K562 (cell line): ENCODE measurements around the gene FIS1. TPM values are rescaled to one million over a fixed set of nuclear protein-coding genes. Genes with fewer than 3 reads are reported as not detected.
A peak's percentile ranks its signal among the peaks of the same experiment; 100 is the strongest.

Source experiments
- BACH1 ChIP-seq: fragments of 200-800 bp; sonication (Bioruptor generic); IDR thresholded peaks from 2 replicates; pipeline ENCODE4 v1.6.1; 2016; ENCODE audit warnings: missing genetic modification characterization, missing compliant biosample characterization
- CREB1 ChIP-seq, 2 experiments: sonication (generic) in 1 of 2; formaldehyde crosslinking in 1 of 2; IDR thresholded peaks; 2 replicates each; pipeline versions ENCODE4 v1.6.1 to v1.8.0; 2012 to 2022; ENCODE audit warnings: inconsistent platforms in 1 of 2, mild to moderate bottlenecking in 1 of 2, missing genetic modification reagents in 1 of 2, moderate library complexity in 1 of 2
- HNRNPUL1 ChIP-seq: fragments of 200-400 bp; formaldehyde crosslinking; IDR thresholded peaks from 2 replicates; pipeline ENCODE4 v1.6.1; 2017; ENCODE audit warnings: low read length
- ILF3 ChIP-seq: fragments of 450-650 bp; IDR thresholded peaks from 2 replicates; pipeline ENCODE4 v1.6.1; 2018; ENCODE audit warnings: antibody characterized with exemption, mild to moderate bottlenecking, moderate library complexity, borderline replicate concordance
- NCOA4 ChIP-seq: fragments of 450-650 bp; IDR thresholded peaks from 2 replicates; pipeline ENCODE4 v1.6.1; 2018; ENCODE audit warnings: mild to moderate bottlenecking; ENCODE audit not compliant: partially characterized antibody
- NFRKB ChIP-seq: fragments of 450-650 bp; IDR thresholded peaks from 2 replicates; pipeline ENCODE4 v1.6.1; 2016; ENCODE audit warnings: low read depth
- NR1H2 ChIP-seq: sonication (generic); formaldehyde crosslinking; IDR thresholded peaks from 2 replicates; pipeline ENCODE4 v1.4.0; 2020; ENCODE audit warnings: mild to moderate bottlenecking, missing genetic modification reagents
- PPARD ChIP-seq: fragments of 250-450 bp; sonication (Bioruptor Pico); IDR thresholded peaks from 2 replicates; pipeline ENCODE4 v1.8.0; 2022; ENCODE audit warnings: inconsistent platforms, mild to moderate bottlenecking, moderate library complexity
- RCOR1 ChIP-seq, 2 experiments: IDR thresholded peaks; 2 replicates each; pipeline ENCODE4 v1.6.1; 2012; ENCODE audit warnings: low read depth in 2 of 2, low read length in 2 of 2, borderline replicate concordance in 1 of 2, improper control_type of control experiment in 1 of 2
- SETDB1 ChIP-seq: IDR thresholded peaks from one replicate; pipeline ENCODE4 v1.6.1; 2012; ENCODE audit warnings: low read length, control low read depth, inconsistent platforms
- SNRNP70 ChIP-seq: fragments of 200-400 bp; formaldehyde crosslinking; optimal IDR thresholded peaks from 2 replicates; pipeline ENCODE3; 2017; ENCODE audit warnings: low read depth, low read length
- SRSF3 ChIP-seq: fragments of 200-400 bp; formaldehyde crosslinking; IDR thresholded peaks from 2 replicates; pipeline ENCODE4 v1.6.1; 2016; ENCODE audit warnings: mild to moderate bottlenecking, low read length, moderate library complexity; ENCODE audit not compliant: insufficient read depth
- TAF9B ChIP-seq: fragments of 450-650 bp; IDR thresholded peaks from 2 replicates; pipeline ENCODE4 v1.6.1; 2018; ENCODE audit warnings: mild to moderate bottlenecking; ENCODE audit not compliant: partially characterized antibody
- TCF3 ChIP-seq: sonication (generic); formaldehyde crosslinking; IDR thresholded peaks from 2 replicates; pipeline ENCODE4 v1.4.0; 2020; ENCODE audit warnings: mild to moderate bottlenecking, missing genetic modification reagents
- ZNF408 ChIP-seq: fragments of 250-450 bp; sonication (Bioruptor Pico); IDR thresholded peaks from 2 replicates; pipeline ENCODE4 v1.4.0; 2020; ENCODE audit warnings: low read depth, mild to moderate bottlenecking, moderate library complexity
- ZNF77 ChIP-seq: fragments of 250-450 bp; sonication (Bioruptor Pico); IDR thresholded peaks from 2 replicates; pipeline ENCODE4 v1.5.0; 2020
- ZNF780A ChIP-seq: fragments of 250-450 bp; sonication (Bioruptor Pico); IDR thresholded peaks from 2 replicates; pipeline ENCODE4 v1.5.0; 2021; ENCODE audit warnings: mild to moderate bottlenecking
- ZZZ3 ChIP-seq: fragments of 450-650 bp; IDR thresholded peaks from 2 replicates; pipeline ENCODE4 v1.6.1; 2016; ENCODE audit warnings: antibody characterized with exemption, mild to moderate bottlenecking, moderate library complexity
- polyA plus RNA-seq, 8 experiments: library from polyadenylated mRNA; depleted of rRNA in 4 of 8; stranded (reverse) in 5 of 8; unstranded in 3 of 8; fragments of >200 nt; fragmentation: Nextera tagmentation in 2 of 8; fragmentation: Illumina TruSeq in 1 of 8; extraction: Ambion mirVana in 2 of 8; extraction: Trizol in 1 of 8; gene quantifications; 2 replicates each; pipeline versions ENCODE4 v1.2.1 to v1.2.3, GENCODE V29; 2011 to 2014; ENCODE audit warnings: inconsistent platforms in 1 of 8, missing spikeins in 1 of 8
- total RNA-seq, 7 experiments: library from RNA; depleted of rRNA in 6 of 7; stranded (reverse); fragments of >200 nt in 6 of 7; fragmentation: Illumina TruSeq in 2 of 7; extraction: Trizol in 2 of 7; gene quantifications; 2 replicates each; pipeline versions ENCODE4 v1.2.1 to v1.2.3, GENCODE V29; 2011 to 2021; ENCODE audit warnings: low replicate concordance in 1 of 7
- TF ChIP-seq, protein P1 (sequence below): fragments of 450-650 bp; IDR thresholded peaks from 2 replicates; pipeline ENCODE4 v1.6.1; 2016; ENCODE audit warnings: mild to moderate bottlenecking, moderate library complexity

Gene FIS1
- total and polyA plus RNA-seq, 9 of the 15 experiments (the other 6 are each of a cell fraction or from before 2014, with no cell fraction given), result 86.0 to 257 (median 144) TPM

DNA sequence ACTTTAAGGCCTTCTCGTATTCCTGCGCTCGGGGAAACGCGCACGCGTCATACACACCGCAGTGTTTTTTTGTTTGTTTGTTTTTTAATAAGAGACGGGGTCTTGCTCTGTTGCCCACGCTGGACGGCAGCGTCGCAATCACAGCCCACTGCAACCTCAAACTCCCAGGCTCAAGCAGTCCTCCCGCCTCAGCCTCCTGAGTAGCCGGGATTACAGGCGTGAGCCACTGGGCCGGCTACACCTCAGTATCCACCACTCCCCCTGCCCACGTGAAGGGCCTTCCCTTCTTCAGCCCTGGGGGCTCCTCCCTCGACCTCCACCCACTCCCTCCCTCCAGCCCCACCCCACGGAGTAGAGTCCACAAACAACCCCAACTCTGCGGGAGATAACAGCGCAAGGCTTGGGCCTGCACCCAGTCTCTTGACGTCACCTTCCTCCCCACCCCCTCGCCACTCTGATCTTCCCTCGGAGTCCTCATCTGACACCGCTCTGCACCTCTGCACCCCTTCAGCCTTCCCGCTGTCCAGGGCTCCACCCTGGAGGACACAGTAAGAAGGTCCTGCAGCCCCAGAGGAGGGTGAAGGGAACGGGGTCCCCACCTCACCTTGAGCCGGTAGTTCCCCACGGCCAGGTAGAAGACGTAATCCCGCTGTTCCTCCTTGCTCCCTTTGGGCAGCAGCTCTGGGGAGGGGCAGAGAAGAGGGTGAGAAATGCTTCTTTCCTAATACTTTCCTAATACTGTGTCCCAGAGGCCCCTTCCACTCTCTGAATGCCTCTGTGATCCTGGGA lies 4.5 kb downstream of the FIS1 start (continued):
- TF ChIP-seq, protein P1, sequence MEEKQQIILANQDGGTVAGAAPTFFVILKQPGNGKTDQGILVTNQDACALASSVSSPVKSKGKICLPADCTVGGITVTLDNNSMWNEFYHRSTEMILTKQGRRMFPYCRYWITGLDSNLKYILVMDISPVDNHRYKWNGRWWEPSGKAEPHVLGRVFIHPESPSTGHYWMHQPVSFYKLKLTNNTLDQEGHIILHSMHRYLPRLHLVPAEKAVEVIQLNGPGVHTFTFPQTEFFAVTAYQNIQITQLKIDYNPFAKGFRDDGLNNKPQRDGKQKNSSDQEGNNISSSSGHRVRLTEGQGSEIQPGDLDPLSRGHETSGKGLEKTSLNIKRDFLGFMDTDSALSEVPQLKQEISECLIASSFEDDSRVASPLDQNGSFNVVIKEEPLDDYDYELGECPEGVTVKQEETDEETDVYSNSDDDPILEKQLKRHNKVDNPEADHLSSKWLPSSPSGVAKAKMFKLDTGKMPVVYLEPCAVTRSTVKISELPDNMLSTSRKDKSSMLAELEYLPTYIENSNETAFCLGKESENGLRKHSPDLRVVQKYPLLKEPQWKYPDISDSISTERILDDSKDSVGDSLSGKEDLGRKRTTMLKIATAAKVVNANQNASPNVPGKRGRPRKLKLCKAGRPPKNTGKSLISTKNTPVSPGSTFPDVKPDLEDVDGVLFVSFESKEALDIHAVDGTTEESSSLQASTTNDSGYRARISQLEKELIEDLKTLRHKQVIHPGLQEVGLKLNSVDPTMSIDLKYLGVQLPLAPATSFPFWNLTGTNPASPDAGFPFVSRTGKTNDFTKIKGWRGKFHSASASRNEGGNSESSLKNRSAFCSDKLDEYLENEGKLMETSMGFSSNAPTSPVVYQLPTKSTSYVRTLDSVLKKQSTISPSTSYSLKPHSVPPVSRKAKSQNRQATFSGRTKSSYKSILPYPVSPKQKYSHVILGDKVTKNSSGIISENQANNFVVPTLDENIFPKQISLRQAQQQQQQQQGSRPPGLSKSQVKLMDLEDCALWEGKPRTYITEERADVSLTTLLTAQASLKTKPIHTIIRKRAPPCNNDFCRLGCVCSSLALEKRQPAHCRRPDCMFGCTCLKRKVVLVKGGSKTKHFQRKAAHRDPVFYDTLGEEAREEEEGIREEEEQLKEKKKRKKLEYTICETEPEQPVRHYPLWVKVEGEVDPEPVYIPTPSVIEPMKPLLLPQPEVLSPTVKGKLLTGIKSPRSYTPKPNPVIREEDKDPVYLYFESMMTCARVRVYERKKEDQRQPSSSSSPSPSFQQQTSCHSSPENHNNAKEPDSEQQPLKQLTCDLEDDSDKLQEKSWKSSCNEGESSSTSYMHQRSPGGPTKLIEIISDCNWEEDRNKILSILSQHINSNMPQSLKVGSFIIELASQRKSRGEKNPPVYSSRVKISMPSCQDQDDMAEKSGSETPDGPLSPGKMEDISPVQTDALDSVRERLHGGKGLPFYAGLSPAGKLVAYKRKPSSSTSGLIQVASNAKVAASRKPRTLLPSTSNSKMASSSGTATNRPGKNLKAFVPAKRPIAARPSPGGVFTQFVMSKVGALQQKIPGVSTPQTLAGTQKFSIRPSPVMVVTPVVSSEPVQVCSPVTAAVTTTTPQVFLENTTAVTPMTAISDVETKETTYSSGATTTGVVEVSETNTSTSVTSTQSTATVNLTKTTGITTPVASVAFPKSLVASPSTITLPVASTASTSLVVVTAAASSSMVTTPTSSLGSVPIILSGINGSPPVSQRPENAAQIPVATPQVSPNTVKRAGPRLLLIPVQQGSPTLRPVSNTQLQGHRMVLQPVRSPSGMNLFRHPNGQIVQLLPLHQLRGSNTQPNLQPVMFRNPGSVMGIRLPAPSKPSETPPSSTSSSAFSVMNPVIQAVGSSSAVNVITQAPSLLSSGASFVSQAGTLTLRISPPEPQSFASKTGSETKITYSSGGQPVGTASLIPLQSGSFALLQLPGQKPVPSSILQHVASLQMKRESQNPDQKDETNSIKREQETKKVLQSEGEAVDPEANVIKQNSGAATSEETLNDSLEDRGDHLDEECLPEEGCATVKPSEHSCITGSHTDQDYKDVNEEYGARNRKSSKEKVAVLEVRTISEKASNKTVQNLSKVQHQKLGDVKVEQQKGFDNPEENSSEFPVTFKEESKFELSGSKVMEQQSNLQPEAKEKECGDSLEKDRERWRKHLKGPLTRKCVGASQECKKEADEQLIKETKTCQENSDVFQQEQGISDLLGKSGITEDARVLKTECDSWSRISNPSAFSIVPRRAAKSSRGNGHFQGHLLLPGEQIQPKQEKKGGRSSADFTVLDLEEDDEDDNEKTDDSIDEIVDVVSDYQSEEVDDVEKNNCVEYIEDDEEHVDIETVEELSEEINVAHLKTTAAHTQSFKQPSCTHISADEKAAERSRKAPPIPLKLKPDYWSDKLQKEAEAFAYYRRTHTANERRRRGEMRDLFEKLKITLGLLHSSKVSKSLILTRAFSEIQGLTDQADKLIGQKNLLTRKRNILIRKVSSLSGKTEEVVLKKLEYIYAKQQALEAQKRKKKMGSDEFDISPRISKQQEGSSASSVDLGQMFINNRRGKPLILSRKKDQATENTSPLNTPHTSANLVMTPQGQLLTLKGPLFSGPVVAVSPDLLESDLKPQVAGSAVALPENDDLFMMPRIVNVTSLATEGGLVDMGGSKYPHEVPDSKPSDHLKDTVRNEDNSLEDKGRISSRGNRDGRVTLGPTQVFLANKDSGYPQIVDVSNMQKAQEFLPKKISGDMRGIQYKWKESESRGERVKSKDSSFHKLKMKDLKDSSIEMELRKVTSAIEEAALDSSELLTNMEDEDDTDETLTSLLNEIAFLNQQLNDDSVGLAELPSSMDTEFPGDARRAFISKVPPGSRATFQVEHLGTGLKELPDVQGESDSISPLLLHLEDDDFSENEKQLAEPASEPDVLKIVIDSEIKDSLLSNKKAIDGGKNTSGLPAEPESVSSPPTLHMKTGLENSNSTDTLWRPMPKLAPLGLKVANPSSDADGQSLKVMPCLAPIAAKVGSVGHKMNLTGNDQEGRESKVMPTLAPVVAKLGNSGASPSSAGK, result no peak
- TF ChIP-seq ILF3 (no peak), SNRNP70 (no peak), TCF3 (CRISPR knock-in tag) (no peak), TAF9B (no peak), NR1H2 (CRISPR knock-in tag) (no peak), NFRKB (no peak), PPARD (no peak), ZNF408 (CRISPR knock-in tag) (no peak), BACH1 (tag) (no peak), ZNF780A (CRISPR knock-in tag) (no peak), SETDB1 (no peak), ZNF77 (CRISPR knock-in tag) (no peak), NCOA4 (no peak), HNRNPUL1 (no peak), ZZZ3 (no peak), SRSF3 (no peak), RCOR1 (IDR thresholded peaks at IDR 0.05; ENCODE audit: borderline replicate concordance in 1 of 2, low read depth in 2 of 2, low read length in 2 of 2) (peak in 1 of 2 experiments; percentile 11; a peak in 1 of 4 replicates), CREB1 (IDR thresholded peaks at IDR 0.05) (peak; percentile 60), CREB1 (CRISPR knock-in tag; IDR thresholded peaks at IDR 0.05) (no peak)
